ENCODE measurements around the gene TOP2A.
"Not testable (repeated sequence)": the region's sequence is repeated elsewhere in the genome, so short reads cannot be mapped to it uniquely, and the experiment has no call there.

Gene TOP2A

GRCh38 chr17:40419559-40420331, 2.0 kb upstream of the TOP2A start:
- Mint-ChIP-seq H3K27ac (no peak overlapping the region), H3K36me3 (peaks cover 32% of the 10 kb centered on the region), H3K9me3 (no peaks in the 10 kb centered on the region), H3K4me3 (peak overlapping the region; percentile 36), H3K4me1 (peaks cover 9% of the 10 kb centered on the region)
- no peak for ATAC-seq
- peak in 1 of 2 donors; percentile 46 for DNase-seq (ENCODE audit: low spot score in 2 of 2)

GRCh38 chr17:40418428-40418706, 671 bp upstream of the TOP2A start:
- no peak for DNase-seq (ENCODE audit: low spot score in 2 of 2)
- H3K36me3 Mint-ChIP-seq = peaks cover 46% of the 10 kb centered on the region
- peak overlapping the region; percentile 96 for H3K27ac Mint-ChIP-seq
- ATAC-seq = no peak
- H3K4me3 Mint-ChIP-seq = peak overlapping the region; percentile 94
- H3K9me3 Mint-ChIP-seq = no peaks in the 10 kb centered on the region
- H3K4me1 Mint-ChIP-seq = peaks cover 9% of the 10 kb centered on the region

DNA sequence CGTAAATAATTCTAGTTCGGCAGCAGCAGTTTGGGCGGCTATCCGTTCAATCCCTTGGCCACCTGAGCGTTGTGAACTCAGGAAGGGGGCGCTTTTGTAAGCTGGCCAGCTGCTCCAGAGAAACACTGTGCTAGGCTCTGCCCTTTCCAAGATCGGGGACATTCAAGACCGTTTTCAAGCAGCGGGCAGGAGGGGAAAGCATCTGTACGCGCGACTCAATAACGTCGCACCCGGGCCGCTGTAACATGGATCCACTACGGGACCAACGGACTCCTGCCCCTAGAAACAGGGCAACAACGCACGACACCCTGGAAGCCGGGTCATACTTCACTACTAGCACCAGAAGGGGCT, 463 bp downstream of the TOP2A start:
- peak overlapping the region; percentile 94 for H3K4me3 Mint-ChIP-seq
- H3K36me3 Mint-ChIP-seq = peaks cover 58% of the 10 kb centered on the region
- peak overlapping the region; percentile 96 for H3K27ac Mint-ChIP-seq
- DNase-seq (ENCODE audit: low spot score in 2 of 2) (no peak), ATAC-seq (peak; percentile 41)
- no peaks in the 10 kb centered on the region for H3K9me3 Mint-ChIP-seq
- H3K4me1 Mint-ChIP-seq = peaks cover 9% of the 10 kb centered on the region

- ATAC-seq = no peak
- Mint-ChIP-seq H3K4me1 (peaks cover 9% of the 10 kb centered on the region), H3K9me3 (no peaks in the 10 kb centered on the region), H3K36me3 (peaks cover 63% of the 10 kb centered on the region), H3K27ac (no peak overlapping the region), H3K4me3 (peak overlapping the region; percentile 94)
- no peak for DNase-seq (ENCODE audit: low spot score in 2 of 2)
These were observed 1.0 kb downstream of the TOP2A start for GRCh38 chr17:40416671-40417070.

DNA sequence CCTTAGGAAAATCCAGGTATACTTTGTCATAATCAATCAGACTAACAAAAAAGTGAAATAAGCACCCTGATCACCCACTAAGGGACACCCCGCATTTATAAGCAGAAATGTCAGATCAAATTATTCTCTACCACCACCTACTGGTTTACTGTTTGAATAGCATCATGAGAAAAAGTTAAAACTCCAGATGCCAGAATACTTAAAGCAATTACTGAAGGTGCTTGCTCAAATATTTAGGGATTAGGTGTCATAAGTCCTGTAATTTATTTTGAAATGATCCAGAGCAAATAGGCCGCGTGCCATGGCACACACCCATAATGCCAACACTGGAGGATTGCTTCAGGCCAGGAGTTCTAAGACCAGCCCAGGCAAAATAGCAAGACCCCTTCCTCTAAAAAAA, 2.3 kb downstream of the TOP2A start:
- ATAC-seq (no peak), DNase-seq (ENCODE audit: low spot score in 2 of 2) (no peak)
- Mint-ChIP-seq H3K4me1 (peaks cover 9% of the 10 kb centered on the region), H3K9me3 (no peaks in the 10 kb centered on the region), H3K4me3 (no peak overlapping the region), H3K36me3 (peaks cover 76% of the 10 kb centered on the region), H3K27ac (no peak overlapping the region)

DNA sequence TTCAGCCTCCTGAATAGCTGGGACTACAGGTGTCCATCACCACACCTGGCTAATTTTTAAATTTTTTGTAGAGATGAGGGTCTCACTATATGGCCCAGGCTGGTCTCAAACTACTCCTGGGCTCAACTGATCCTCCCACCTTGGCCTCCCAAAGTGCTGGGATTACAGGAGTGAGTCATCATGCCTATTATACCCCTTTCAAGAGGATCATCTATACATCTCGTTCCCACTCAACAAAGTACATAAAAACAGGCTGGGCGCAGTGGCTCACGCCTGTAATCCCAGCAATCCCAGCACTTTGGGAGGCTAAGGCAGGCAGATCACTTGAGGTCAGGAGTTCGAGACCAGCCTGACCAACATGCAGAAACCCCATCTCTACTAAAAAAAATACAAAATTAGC, 3.4 kb downstream of the TOP2A start:
- H3K4me3 Mint-ChIP-seq; H3K9me3 Mint-ChIP-seq; H3K27ac Mint-ChIP-seq; DNase-seq (ENCODE audit: low spot score in 2 of 2); H3K4me1 Mint-ChIP-seq; ATAC-seq: not testable (repeated sequence)
- peaks cover 87% of the 10 kb centered on the region for H3K36me3 Mint-ChIP-seq

DNA sequence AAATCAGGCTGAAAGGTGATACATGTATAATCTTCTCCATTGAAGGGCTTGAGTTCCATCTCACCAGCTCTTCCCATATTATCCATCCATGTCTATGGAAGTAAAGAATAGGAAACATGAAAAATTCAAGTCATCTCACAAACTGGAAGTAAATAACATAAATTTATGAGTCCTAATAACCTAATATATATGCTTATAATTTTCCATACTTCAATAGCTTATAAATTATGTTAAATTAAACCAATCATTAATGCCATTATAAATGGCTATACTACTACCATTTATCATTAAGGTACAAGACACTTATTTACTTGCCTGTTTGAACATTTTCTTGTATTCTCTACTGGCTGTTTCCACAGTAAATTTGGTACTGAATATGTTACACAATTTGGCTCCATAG, 4.8 kb downstream of the TOP2A start:
- Mint-ChIP-seq H3K27ac (no peak overlapping the region), H3K4me1 (peaks cover 3% of the 10 kb centered on the region), H3K9me3 (no peaks in the 10 kb centered on the region), H3K36me3 (peaks cover 99% of the 10 kb centered on the region), H3K4me3 (no peak overlapping the region)
- DNase-seq (ENCODE audit: low spot score in 2 of 2) = no peak
- ATAC-seq = no peak

DNA sequence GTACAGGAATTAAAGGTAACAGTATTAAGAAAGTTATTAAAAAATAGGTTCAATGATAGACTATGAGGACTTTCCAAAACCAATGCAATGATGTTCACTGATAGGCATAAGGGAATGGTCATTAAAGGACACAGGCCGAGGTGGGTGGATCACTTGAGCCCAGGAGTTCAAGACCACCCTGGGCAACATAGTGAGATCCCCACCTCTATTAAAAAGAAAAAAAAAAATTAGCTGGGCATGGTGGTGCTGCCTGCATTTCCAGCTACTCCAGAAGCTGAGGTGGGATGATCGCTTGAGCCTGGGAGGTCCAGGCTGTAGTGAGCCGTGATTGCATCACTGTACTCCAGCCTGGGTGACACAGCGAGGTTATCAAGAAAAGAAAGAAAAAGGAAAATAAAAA, 5.9 kb downstream of the TOP2A start:
- Mint-ChIP-seq H3K36me3 (peaks cover 99% of the 10 kb centered on the region), H3K9me3 (no peaks in the 10 kb centered on the region), H3K27ac (no peak overlapping the region), H3K4me3 (no peak overlapping the region), H3K4me1 (no peaks in the 10 kb centered on the region)
- DNase-seq (ENCODE audit: low spot score in 2 of 2) (no peak), ATAC-seq (no peak)

- H3K36me3 Mint-ChIP-seq = peaks cover 100% of the 10 kb centered on the region
- no peaks in the 10 kb centered on the region for H3K4me1 Mint-ChIP-seq
- H3K9me3 Mint-ChIP-seq = no peaks in the 10 kb centered on the region
- H3K4me3 Mint-ChIP-seq = no peak overlapping the region
- no peak overlapping the region for H3K27ac Mint-ChIP-seq
- ATAC-seq (no peak), DNase-seq (ENCODE audit: low spot score in 2 of 2) (no peak)
These were observed 7.6 kb downstream of the TOP2A start for GRCh38 chr17:40410082-40410481.

GRCh38 chr17:40409540-40409939, 8.2 kb downstream of the TOP2A start:
- H3K27ac Mint-ChIP-seq; ATAC-seq; H3K4me1 Mint-ChIP-seq; H3K9me3 Mint-ChIP-seq; DNase-seq (ENCODE audit: low spot score in 2 of 2); H3K4me3 Mint-ChIP-seq: not testable (repeated sequence)
- H3K36me3 Mint-ChIP-seq = peaks cover 100% of the 10 kb centered on the region

DNA sequence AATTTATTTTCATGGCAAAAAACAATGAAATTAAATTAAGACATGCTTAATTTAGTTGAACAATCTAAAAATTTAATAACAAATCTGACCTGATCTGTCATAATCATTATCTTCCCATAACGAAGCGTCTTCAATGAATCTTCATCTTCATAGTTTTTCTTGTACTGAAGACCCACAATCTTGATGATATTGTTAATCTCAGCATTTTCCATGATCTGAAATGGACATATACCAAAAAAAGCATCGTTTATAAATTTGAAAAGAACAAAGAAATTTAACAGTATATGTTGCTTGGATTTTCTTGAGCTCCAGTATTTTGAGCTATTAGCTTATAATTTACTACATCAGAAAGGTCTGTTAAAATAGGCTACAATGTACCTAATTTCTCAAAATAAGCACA, 10.2 kb downstream of the TOP2A start:
- peaks cover 4% of the 10 kb centered on the region for H3K4me1 Mint-ChIP-seq
- no peak overlapping the region for H3K27ac Mint-ChIP-seq
- H3K9me3 Mint-ChIP-seq = no peaks in the 10 kb centered on the region
- peaks cover 100% of the 10 kb centered on the region for H3K36me3 Mint-ChIP-seq
- no peak for DNase-seq (ENCODE audit: low spot score in 2 of 2)
- no peak for ATAC-seq
- no peak overlapping the region for H3K4me3 Mint-ChIP-seq

DNA sequence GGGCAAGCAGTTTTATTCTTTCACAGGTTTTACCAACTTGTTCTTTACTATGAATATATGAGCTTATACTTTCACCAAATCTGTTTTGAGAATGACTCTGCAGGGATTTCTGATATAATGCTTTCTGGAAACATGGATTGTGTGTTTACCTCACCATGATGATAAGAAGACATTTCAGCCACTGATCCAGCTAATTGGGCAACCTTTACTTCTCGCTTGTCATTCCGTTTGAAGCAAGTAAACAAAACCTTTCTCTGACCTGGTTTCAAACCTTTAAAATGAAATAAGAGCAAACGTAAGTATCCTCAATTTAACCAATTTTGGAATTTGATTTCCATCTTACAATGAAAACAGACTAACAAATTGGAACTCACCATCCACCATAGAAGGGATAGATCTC, 13.7 kb downstream of the TOP2A start:
- no peaks in the 10 kb centered on the region for H3K9me3 Mint-ChIP-seq
- H3K4me1 Mint-ChIP-seq = peaks cover 11% of the 10 kb centered on the region
- no peak overlapping the region for H3K27ac Mint-ChIP-seq
- peaks cover 100% of the 10 kb centered on the region for H3K36me3 Mint-ChIP-seq
- DNase-seq (ENCODE audit: low spot score in 2 of 2) (no peak), ATAC-seq (no peak)
- no peak overlapping the region for H3K4me3 Mint-ChIP-seq

GRCh38 chr17:40402668-40403067, 15.0 kb downstream of the TOP2A start:
- Mint-ChIP-seq H3K27ac (no peak overlapping the region), H3K4me3 (no peak overlapping the region), H3K36me3 (peaks cover 100% of the 10 kb centered on the region), H3K4me1 (peaks cover 11% of the 10 kb centered on the region), H3K9me3 (no peaks in the 10 kb centered on the region)
- no peak for DNase-seq (ENCODE audit: low spot score in 2 of 2)
- ATAC-seq = no peak

DNA sequence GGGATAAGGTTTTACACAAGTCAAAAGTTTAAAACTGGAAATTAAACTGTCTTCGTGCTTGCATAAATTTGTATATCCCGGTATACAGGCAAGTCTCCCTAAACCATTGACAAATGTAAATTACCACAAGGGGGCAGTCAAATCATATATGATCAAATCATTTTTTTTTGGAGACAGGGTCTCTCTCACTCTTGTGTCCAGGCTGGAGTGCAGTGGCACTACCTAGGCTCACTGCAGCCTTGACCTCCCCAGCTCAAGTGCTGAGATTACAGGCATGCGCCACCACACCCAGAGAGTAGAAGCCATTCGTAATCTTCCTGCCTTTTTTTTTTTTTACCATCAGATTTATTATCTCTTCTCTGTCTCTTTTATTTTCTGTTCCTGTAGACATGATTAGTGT, 18.5 kb downstream of the TOP2A start:
- Mint-ChIP-seq H3K27ac (no peak overlapping the region), H3K36me3 (peaks cover 100% of the 10 kb centered on the region), H3K4me3 (no peak overlapping the region), H3K4me1 (peaks cover 11% of the 10 kb centered on the region), H3K9me3 (no peaks in the 10 kb centered on the region)
- DNase-seq (ENCODE audit: low spot score in 2 of 2) (no peak), ATAC-seq (peak; percentile 53)

- not testable (repeated sequence) for H3K9me3 Mint-ChIP-seq, H3K4me1 Mint-ChIP-seq, H3K4me3 Mint-ChIP-seq, ATAC-seq, H3K27ac Mint-ChIP-seq
- peak in 1 of 2 donors; percentile 30 for DNase-seq (ENCODE audit: low spot score in 2 of 2)
- peaks cover 61% of the 10 kb centered on the region for H3K36me3 Mint-ChIP-seq
These were observed 31.1 kb downstream of the TOP2A start for GRCh38 chr17:40386555-40386954.

DNA sequence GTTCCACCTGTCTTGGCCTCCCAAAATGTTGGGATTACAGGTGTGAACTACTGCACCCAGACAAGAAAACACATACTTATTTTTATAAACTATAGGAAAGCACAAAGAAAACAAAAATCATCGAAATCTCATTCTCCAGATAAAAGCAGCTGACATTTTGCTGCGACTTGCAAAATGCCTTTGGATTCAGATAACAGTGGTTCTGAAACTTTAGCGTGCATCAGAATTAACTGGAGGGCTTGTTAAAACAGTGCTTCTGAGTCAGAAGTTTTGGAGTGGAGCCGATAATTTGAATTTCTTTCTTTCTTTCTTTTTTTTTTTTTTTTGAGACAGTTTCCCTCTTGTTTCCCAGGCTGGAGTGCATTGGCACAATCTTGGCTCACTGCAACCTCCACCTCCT, 35.4 kb downstream of the TOP2A start:
- Mint-ChIP-seq H3K4me3 (no peak overlapping the region), H3K27ac (no peak overlapping the region), H3K9me3 (no peaks in the 10 kb centered on the region), H3K36me3 (peaks cover 18% of the 10 kb centered on the region), H3K4me1 (no peaks in the 10 kb centered on the region)
- DNase-seq (ENCODE audit: low spot score in 2 of 2) = no peak
- no peak for ATAC-seq

- H3K9me3 Mint-ChIP-seq = no peaks in the 10 kb centered on the region
- ATAC-seq (no peak), DNase-seq (ENCODE audit: low spot score in 2 of 2) (no peak)
- no peak overlapping the region for H3K27ac Mint-ChIP-seq
- H3K36me3 Mint-ChIP-seq = no peaks in the 10 kb centered on the region
- H3K4me3 Mint-ChIP-seq = no peak overlapping the region
- H3K4me1 Mint-ChIP-seq = peaks cover 6% of the 10 kb centered on the region
These were observed 38.7 kb downstream of the TOP2A start for GRCh38 chr17:40378966-40379365.

Measured in stimulated activated effector memory CD8-positive, alpha-beta T cell treated with anti-CD3 and anti-CD28 coated beads, Interleukin-12 subunit alpha, Interleukin-12 subunit beta, amount 100 ng/mL, for 72 hours (primary cell).